Stimulated activated CD4-positive, alpha-beta T cell treated with anti-CD3 and anti-CD28 coated beads, Interleukin-1b, Interleukin-23, amount 100 ng/mL, for 48 hours (primary cell): ENCODE measurements around the gene BATF2.

Experiments used
- DNase-seq: peaks from one replicate; pipeline ENCODE4 v3.0.0-alpha.2; 2020

The BATF2 gene

DNA sequence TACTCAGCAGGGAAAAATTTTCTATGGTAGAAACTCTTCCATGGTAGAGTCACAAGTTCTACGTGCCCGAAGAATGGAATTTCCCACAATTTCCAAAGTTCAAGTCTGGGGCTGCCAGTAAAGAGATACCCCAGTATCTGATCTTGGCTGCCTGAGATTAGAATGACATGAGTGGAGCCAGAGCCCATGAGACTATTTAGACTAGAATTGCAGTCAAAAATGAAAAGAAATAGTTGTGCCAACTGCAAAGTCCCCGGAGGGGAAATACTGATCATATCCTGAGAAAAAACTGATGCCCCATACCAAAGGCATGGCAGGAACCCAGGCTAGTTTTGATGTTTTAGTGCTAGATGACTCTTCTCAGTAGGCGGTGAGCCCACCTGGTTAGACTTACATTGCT, 36.1 kb downstream of the BATF2 start:
- DNase-seq, result no peak

GRCh38 chr11:64959498-64959897, 37.3 kb downstream of the BATF2 start:
- DNase-seq, result no peak

DNA sequence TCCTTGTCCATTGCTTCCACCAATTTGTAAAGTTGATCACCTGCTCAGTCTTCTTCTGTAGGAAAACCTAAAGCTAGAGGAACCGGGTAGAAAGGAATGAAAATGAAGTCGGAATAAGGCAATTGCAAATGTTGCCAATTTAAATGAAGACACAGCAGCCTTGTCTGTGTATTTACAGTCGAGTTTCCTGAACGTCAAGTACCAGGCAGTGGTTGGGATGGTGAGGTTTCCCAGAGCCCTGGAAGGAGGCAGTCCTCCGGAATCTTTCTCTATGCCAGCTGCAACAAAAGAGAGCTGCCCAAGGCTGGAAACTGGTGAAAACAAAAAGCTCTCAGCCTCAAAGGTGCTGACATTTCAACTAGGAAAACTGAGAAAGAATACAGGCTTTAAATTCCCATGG, 42.6 kb downstream of the BATF2 start:
- no peak for DNase-seq

DNA sequence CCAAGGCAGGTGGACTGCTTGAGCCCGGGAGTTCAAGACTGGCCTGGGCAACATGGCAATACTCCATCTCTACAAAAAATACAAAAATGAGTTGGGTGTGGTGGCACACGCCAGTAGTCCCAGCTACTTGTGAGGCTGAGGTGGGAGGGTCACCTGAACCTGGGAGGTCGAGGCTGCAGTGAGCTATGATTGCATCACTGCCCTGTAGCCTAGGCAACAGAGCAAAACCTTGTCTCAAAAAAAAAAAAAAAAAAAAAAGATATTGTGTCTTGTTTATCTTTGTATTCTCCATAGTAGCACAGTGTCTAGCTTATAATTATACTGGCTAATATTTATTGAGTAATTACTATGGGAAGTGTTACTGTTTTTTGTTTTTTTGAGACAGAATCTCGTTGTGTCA, 45.2 kb downstream of the BATF2 start:
- DNase-seq, result no peak

DNA sequence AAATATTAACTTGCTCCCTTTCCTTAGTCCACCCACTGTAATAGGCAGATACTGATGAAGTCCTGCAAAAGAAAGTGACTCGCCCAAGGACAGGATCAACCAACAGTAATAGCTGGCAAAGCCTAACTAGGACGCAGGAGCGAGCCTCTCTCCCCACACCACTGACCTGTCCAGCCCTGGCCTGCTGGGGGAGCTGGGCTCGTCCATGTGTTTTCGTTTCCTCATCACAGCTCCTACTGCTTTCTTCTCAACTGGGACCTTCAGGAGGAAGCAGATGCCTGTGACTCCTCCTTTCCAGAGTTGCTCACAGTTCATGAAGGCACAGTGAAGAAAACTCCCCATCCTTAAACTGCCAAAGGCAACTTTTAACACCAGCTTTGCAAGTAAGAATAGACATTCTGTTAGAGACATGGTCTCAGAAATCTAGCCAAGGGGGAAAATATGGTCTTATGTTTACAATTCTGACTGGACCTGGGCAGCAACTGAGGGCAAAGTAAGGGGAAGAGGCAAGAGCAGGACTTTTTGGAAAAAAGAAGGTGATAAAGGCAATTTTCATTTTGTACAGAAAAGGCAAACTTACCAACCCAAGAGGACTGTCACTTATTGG, 49.5 kb downstream of the BATF2 start:
- no peak for DNase-seq
